Measurements from ENCODE around the gene CNTROB. TPM values are rescaled to one million over a fixed set of nuclear protein-coding genes. Genes with fewer than 3 reads are reported as not detected.
A peak's percentile ranks its signal among the peaks of the same experiment; 100 is the strongest.

The CNTROB gene
- polyA plus RNA-seq, 2 of the 4 experiments (the other 2 are of a cell fraction) = 23.2 to 57.0 TPM

DNA sequence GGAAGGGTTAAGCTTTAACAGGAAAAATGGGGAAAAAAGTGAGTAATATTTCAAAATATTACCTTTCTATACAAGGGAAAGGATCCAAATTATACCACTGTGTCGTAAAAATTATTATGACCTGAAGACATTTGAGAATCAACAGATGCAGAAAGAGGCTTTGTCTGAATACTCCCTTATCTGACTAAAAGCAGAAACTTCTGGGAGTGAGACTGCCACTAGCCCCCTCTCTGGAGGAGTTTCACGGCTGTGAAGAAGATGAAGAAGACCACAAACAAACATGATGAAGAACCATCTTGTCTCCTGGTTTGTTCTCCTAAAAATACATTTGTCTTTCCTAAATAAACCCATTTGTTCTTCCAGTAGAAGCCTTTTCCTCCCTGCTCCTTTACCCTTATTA, 29.4 kb downstream of the CNTROB start:
- 24% methylated on average over 2 of the region's 2 CpGs for WGBS (ENCODE audit: missing lambda C conversion rate)
- POLR2A ChIA-PET = no interaction called here

DNA sequence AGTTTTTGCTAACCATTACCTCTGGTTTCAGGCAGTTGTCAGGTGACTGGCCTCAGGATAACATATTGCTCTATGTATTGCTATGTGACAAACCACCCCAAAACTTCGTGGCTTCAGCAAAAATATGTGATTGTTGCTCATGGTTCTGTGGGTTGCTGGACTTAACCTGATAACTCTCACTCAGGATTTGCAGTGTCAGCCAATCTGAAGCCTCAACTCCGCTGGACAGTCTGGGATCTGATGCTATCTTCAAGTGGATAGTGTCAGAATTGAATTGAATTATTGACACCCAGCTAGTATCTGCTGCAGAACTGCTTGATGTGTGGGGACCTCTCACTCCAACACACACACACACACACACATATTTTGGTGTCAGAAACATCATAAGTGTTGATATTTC, 35.7 kb downstream of the CNTROB start:
- 13% methylated on average over 2 of the region's 2 CpGs for WGBS (ENCODE audit: missing lambda C conversion rate)
- peak in 1 of 2 experiments; percentile 27; a peak in 1 of 6 replicates for ATAC-seq
- H3K27ac ChIP-seq = no peak overlapping the region
- TF ChIP-seq RNF2 (IDR thresholded peaks at IDR 0.05; ENCODE audit: borderline replicate concordance, low read depth) (no peak), HOXB5 (CRISPR knock-in tag; IDR thresholded peaks at IDR 0.05) (no peak), MAFK (IDR thresholded peaks at IDR 0.05; ENCODE audit: partially characterized antibody) (peak; percentile 87), CHD2 (IDR thresholded peaks at IDR 0.05; ENCODE audit: low read length, partially characterized antibody) (no peak), SMC3 (IDR thresholded peaks at IDR 0.05) (no peak), HOXA7 (CRISPR knock-in tag; IDR thresholded peaks at IDR 0.05) (no peak)
- TF ChIP-seq, protein P1, sequence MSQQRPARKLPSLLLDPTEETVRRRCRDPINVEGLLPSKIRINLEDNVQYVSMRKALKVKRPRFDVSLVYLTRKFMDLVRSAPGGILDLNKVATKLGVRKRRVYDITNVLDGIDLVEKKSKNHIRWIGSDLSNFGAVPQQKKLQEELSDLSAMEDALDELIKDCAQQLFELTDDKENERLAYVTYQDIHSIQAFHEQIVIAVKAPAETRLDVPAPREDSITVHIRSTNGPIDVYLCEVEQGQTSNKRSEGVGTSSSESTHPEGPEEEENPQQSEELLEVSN (IDR thresholded peaks at IDR 0.05; ENCODE audit: borderline replicate concordance, low read depth) = no peak
- H3K4me3 ChIP-seq = no peak overlapping the region
- ChIA-PET CTCF (interaction anchor here (15.4 kb wide), 1 partner anchor 21 kb away, joined by 172 read pairs; no protein-coding TSS in a partner anchor), POLR2A (no interaction called here)
- H3K4me1 ChIP-seq = no peaks in the 10 kb centered on the region
- no peak for DNase-seq (ENCODE audit: low read depth in 1 of 2, low spot score in 1 of 2)
- H3K4me2 ChIP-seq = no peak overlapping the region
- FAIRE-seq = peak; percentile 54
- H3K9me3 ChIP-seq = no peaks in the 10 kb centered on the region

More for the DNA sequence above, 29.4 kb downstream of the CNTROB start:
- TF ChIP-seq GATA3 (IDR thresholded peaks at IDR 0.05; ENCODE audit: borderline replicate concordance) (no peak), MYC (IDR thresholded peaks at IDR 0.05; ENCODE audit: borderline replicate concordance, low read length) (no peak), JUNB (IDR thresholded peaks at IDR 0.05) (no peak), POLR2AphosphoS2 (conservative IDR thresholded peaks at IDR 0.05; ENCODE audit: low read length) (no peak), TP53 (CRISPR knock-in tag; IDR thresholded peaks at IDR 0.05) (no peak), ZNF302 (CRISPR knock-in tag; IDR thresholded peaks at IDR 0.05) (no peak), NPAS2 (CRISPR knock-in tag; IDR thresholded peaks at IDR 0.05; ENCODE audit: borderline replicate concordance) (no peak), EHF (CRISPR knock-in tag; IDR thresholded peaks at IDR 0.05) (no peak), FOXS1 (CRISPR knock-in tag; IDR thresholded peaks at IDR 0.05) (no peak), RCOR1 (IDR thresholded peaks at IDR 0.05; ENCODE audit: low read depth, low read length) (no peak), NR3C1 (IDR thresholded peaks at IDR 0.05) (no peak), HOXB5 (CRISPR knock-in tag; IDR thresholded peaks at IDR 0.05) (no peak), HES2 (IDR thresholded peaks at IDR 0.05) (no peak), RARB (CRISPR knock-in tag; IDR thresholded peaks at IDR 0.05) (no peak), RFX5 (IDR thresholded peaks at IDR 0.05) (no peak), SMC3 (IDR thresholded peaks at IDR 0.05) (no peak), ZSCAN20 (CRISPR knock-in tag; IDR thresholded peaks at IDR 0.05) (no peak)
- TF ChIP-seq, protein P2, sequence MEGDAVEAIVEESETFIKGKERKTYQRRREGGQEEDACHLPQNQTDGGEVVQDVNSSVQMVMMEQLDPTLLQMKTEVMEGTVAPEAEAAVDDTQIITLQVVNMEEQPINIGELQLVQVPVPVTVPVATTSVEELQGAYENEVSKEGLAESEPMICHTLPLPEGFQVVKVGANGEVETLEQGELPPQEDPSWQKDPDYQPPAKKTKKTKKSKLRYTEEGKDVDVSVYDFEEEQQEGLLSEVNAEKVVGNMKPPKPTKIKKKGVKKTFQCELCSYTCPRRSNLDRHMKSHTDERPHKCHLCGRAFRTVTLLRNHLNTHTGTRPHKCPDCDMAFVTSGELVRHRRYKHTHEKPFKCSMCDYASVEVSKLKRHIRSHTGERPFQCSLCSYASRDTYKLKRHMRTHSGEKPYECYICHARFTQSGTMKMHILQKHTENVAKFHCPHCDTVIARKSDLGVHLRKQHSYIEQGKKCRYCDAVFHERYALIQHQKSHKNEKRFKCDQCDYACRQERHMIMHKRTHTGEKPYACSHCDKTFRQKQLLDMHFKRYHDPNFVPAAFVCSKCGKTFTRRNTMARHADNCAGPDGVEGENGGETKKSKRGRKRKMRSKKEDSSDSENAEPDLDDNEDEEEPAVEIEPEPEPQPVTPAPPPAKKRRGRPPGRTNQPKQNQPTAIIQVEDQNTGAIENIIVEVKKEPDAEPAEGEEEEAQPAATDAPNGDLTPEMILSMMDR (IDR thresholded peaks at IDR 0.05) = no peak
- TF ChIP-seq, protein P3, sequence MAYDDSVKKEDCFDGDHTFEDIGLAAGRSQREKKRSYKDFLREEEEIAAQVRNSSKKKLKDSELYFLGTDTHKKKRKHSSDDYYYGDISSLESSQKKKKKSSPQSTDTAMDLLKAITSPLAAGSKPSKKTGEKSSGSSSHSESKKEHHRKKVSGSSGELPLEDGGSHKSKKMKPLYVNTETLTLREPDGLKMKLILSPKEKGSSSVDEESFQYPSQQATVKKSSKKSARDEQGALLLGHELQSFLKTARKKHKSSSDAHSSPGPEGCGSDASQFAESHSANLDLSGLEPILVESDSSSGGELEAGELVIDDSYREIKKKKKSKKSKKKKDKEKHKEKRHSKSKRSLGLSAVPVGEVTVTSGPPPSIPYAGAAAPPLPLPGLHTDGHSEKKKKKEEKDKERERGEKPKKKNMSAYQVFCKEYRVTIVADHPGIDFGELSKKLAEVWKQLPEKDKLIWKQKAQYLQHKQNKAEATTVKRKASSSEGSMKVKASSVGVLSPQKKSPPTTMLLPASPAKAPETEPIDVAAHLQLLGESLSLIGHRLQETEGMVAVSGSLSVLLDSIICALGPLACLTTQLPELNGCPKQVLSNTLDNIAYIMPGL (CRISPR knock-in tag; IDR thresholded peaks at IDR 0.05; ENCODE audit: borderline replicate concordance) = no peak
- TF ChIP-seq, protein P4, sequence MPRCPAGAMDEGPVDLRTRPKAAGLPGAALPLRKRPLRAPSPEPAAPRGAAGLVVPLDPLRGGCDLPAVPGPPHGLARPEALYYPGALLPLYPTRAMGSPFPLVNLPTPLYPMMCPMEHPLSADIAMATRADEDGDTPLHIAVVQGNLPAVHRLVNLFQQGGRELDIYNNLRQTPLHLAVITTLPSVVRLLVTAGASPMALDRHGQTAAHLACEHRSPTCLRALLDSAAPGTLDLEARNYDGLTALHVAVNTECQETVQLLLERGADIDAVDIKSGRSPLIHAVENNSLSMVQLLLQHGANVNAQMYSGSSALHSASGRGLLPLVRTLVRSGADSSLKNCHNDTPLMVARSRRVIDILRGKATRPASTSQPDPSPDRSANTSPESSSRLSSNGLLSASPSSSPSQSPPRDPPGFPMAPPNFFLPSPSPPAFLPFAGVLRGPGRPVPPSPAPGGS (IDR thresholded peaks at IDR 0.05) = no peak
- H3K9me3 ChIP-seq = no peaks in the 10 kb centered on the region
- no peak overlapping the region for H3K4me3 ChIP-seq
- no peak overlapping the region for H3K4me2 ChIP-seq
- no peaks in the 10 kb centered on the region for H3K4me1 ChIP-seq
- peak; percentile 93 for FAIRE-seq
- no peak overlapping the region for H3K27ac ChIP-seq
- no peak for DNase-seq (ENCODE audit: low read depth in 1 of 2, low spot score in 1 of 2)
- no peak for ATAC-seq
- CTCF ChIA-PET = interaction anchor here (1.5 to 33.2 kb wide), 4 partner anchors 11 to 96 kb away, joined by 4 to 470 read pairs (median 6); no protein-coding TSS in a partner anchor
